HFFc6 (cell line): ENCODE data around the gene UBQLN3. TPM values are rescaled to one million over a fixed set of nuclear protein-coding genes. Genes with fewer than 3 reads are reported as not detected.

Source experiments
- DNase-seq: peaks from one replicate; pipeline ENCODE4 v3.0.0-alpha.2; 2018
- H3K27ac Mint-ChIP-seq: 2 replicates; pipeline ENCODE4 v1.8.0; 2020; ENCODE audit warnings: mild to moderate bottlenecking, mixed read lengths
- H3K27me3 Mint-ChIP-seq: 2 replicates; pipeline ENCODE4 v1.8.0; 2021; ENCODE audit warnings: mild to moderate bottlenecking, moderate library complexity, mixed read lengths; ENCODE audit not compliant: insufficient read depth
- H3K36me3 Mint-ChIP-seq: 2 replicates; pipeline ENCODE4 v1.8.0; 2021; ENCODE audit warnings: low read depth, mixed read lengths
- H3K4me1 Mint-ChIP-seq: 2 replicates; pipeline ENCODE4 v1.8.0; 2020; ENCODE audit warnings: low read depth, mixed read lengths
- H3K4me3 Mint-ChIP-seq: 2 replicates; pipeline ENCODE4 v1.8.0; 2020; ENCODE audit warnings: mild to moderate bottlenecking, moderate library complexity, mixed read lengths
- H3K9me3 Mint-ChIP-seq: 2 replicates; pipeline ENCODE4 v1.8.0; 2020; ENCODE audit warnings: mild to moderate bottlenecking, mixed read lengths
- long read RNA-seq: library from polyadenylated mRNA; unstranded; transcript quantifications from one replicate; pipeline ENCODE4 v2.0.0, GENCODE V29; 2019
- total RNA-seq, 6 experiments: library from RNA; stranded (reverse); fragmentation: NEBNext Ultra II Directional; extraction: Animal tissue kit (Norgen Biotek cat#: 25700); gene quantifications; 2 replicates in 1 of 6; 3 replicates in 5 of 6; pipeline ENCODE4 v1.2.3, GENCODE V29; 2021
- TF ChIP-seq, protein P1 (sequence below): fragments of 200-600 bp; sonication (generic); IDR thresholded peaks from 2 replicates; pipeline ENCODE4 v1.5.0; 2021; ENCODE audit warnings: antibody characterized with exemption, mild to moderate bottlenecking

UBQLN3 gene
- total RNA-seq, result not detected
- long read RNA-seq, result 0 reads

DNA sequence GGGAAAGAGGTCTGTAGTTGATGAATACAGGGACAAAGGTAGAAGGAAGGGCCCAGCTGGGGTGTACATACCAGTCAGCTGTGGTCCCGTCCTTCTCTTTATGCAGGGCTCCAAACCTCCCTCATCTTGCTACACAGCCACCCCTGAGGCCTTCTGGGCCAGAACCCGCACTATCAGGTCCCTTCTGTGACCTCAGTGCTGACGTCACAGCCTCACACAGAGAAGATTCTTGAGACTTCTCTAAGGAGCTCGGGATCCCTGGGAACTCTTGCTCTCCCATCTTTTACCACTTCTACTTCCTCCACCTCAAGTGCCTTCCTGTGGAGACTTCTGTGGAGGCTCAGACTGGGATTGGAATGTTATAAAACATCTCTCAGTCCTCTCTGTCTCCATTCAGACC, at the start of gene UBQLN3:
TSS of gene UBQLN3 (minus strand) at position 155 of the 400 bp plus-strand sequence. CDS start 399 bp downstream, outside the sequence.
- Mint-ChIP-seq H3K27ac (no peak within 1 kb of the TSS), H3K9me3 (no peaks in the 10 kb centered on the region), H3K4me1 (no peaks in the 10 kb centered on the region), H3K36me3 (no peaks in the 10 kb centered on the region), H3K27me3 (peaks cover 3% of the 10 kb centered on the region), H3K4me3 (no peak within 1 kb of the TSS)
- no peak for DNase-seq
- TF ChIP-seq, protein P1, sequence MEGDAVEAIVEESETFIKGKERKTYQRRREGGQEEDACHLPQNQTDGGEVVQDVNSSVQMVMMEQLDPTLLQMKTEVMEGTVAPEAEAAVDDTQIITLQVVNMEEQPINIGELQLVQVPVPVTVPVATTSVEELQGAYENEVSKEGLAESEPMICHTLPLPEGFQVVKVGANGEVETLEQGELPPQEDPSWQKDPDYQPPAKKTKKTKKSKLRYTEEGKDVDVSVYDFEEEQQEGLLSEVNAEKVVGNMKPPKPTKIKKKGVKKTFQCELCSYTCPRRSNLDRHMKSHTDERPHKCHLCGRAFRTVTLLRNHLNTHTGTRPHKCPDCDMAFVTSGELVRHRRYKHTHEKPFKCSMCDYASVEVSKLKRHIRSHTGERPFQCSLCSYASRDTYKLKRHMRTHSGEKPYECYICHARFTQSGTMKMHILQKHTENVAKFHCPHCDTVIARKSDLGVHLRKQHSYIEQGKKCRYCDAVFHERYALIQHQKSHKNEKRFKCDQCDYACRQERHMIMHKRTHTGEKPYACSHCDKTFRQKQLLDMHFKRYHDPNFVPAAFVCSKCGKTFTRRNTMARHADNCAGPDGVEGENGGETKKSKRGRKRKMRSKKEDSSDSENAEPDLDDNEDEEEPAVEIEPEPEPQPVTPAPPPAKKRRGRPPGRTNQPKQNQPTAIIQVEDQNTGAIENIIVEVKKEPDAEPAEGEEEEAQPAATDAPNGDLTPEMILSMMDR, result no peak

DNA sequence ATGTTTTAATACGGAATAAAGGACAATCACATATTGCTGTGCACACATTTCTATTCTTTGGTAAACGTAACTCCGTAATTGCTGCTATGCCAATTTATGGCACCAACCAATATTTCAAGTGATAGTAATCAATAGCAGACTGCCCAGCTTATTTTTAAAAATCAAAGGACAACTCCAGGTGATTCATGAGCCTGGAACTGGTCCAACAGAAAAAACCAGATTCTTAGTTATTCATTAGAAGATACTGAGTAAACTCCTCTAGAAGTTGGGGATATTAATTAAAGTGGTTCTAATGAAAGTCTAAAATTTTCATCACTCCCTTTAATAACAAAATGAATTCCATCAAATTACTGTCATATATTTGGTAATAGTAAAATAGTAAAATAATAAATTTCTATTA, 48.0 kb upstream of the UBQLN3 start:
- no peaks in the 10 kb centered on the region for H3K27me3 Mint-ChIP-seq
- no peak overlapping the region for H3K27ac Mint-ChIP-seq
- TF ChIP-seq, protein P1, result no peak
- H3K36me3 Mint-ChIP-seq, result no peaks in the 10 kb centered on the region
- no peak for DNase-seq
- H3K9me3 Mint-ChIP-seq, result no peaks in the 10 kb centered on the region
- no peak overlapping the region for H3K4me3 Mint-ChIP-seq
- H3K4me1 Mint-ChIP-seq, result peaks cover 6% of the 10 kb centered on the region; the same call in 1 of the 2 replicates

DNA sequence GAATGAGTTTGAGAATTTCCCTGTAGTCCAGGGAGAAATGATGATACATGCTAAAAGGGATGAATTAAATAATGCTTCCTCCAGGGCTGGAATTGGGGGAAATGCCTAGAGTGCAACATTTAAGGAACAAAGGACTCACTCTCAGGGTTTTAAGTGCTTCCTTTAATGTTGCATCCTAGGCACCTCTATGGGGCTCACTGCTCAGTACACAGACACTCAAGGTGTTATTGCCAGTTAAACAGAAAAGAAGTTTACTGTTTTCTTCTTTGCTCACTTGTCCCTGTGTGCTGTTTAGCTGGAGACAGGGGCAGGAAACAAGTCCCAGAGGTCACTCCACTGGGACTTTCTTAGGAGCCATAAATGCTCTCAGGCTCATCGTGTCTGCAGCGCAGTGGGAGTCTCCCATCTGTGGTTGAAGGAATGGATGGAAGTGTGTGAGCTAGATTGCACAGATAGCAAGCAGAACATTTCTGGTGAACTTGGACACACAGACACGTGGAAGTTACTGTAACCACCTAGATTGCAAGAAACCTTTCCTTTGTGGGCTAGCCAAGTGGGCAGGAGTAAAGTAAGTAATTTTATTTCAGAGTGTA, 46.9 kb upstream of the UBQLN3 start:
- Mint-ChIP-seq H3K9me3 (no peaks in the 10 kb centered on the region), H3K4me3 (no peak overlapping the region), H3K27me3 (no peaks in the 10 kb centered on the region), H3K27ac (no peak overlapping the region), H3K36me3 (no peaks in the 10 kb centered on the region), H3K4me1 (peaks cover 8% of the 10 kb centered on the region)
- DNase-seq, result no peak
- TF ChIP-seq, protein P1, result no peak

DNA sequence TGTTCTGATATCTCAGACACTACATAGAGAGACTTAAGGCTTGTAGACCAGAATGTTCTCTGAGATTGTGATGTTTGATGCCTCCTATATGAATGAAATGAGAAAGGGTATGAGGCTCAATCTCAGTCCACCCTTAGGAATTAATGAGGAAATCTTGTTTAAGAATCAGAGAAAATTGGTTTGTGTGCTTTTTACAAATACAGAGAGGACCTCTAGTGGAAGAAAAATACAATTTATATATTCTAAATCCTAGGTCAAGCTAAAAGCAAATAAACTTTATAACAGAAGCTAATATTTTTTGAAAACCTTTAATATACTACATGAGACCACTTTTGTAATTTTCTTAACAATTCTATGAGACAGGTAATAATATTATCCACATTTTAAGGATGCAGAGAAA, 43.6 kb upstream of the UBQLN3 start:
- Mint-ChIP-seq H3K27ac (no peak overlapping the region), H3K4me3 (no peak overlapping the region), H3K27me3 (no peaks in the 10 kb centered on the region), H3K9me3 (no peaks in the 10 kb centered on the region), H3K4me1 (peaks cover 30% of the 10 kb centered on the region), H3K36me3 (no peaks in the 10 kb centered on the region)
- TF ChIP-seq, protein P1, result peak; percentile 70
- DNase-seq, result no peak

DNA sequence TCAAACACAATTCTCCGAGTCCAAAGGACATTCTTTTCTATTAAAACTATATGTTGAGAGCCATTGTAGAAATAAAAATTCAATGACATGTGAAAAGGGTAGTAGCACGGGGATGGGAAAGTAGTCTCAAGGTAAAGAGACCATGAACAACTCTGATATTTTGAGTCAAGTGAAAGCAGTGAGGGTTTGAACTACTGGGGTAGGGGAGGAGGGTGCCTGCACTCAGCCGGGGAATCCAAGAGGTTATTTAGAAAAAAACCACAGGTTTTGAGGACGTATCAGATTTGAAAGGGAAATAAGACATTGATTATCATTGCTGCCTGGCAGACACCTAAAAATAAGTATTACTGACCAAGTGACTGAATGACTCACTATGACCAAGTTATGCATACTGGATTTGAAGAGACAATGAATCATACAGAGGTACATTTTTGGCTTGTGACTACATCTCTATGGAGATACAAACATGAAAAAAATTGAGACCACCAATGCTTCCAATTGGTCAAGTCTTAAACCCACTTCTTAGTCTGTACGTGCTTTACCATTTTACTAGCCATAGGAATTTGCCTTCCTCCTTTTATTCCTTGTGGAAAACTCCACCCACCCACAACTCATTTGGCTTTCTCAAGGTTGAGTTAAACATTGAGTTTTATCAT, 40.8 kb upstream of the UBQLN3 start:
- peaks cover 31% of the 10 kb centered on the region for H3K4me1 Mint-ChIP-seq
- TF ChIP-seq, protein P1, result no peak
- peak overlapping the region; percentile 77 for H3K27ac Mint-ChIP-seq
- H3K4me3 Mint-ChIP-seq, result peak overlapping the region; percentile 52
- no peaks in the 10 kb centered on the region for H3K36me3 Mint-ChIP-seq
- no peaks in the 10 kb centered on the region for H3K9me3 Mint-ChIP-seq
- DNase-seq, result peak; percentile 92
- no peaks in the 10 kb centered on the region for H3K27me3 Mint-ChIP-seq
